Measurements from ENCODE around the gene COQ10A. TPM values are rescaled to one million over a fixed set of nuclear protein-coding genes. Genes with fewer than 3 reads are reported as not detected.

Gene COQ10A
- total and polyA plus RNA-seq, 9 of the 15 experiments (the other 6 are each of a cell fraction or from before 2014, with no cell fraction given) = 3.1 to 26.4 (median 12.7) TPM

DNA sequence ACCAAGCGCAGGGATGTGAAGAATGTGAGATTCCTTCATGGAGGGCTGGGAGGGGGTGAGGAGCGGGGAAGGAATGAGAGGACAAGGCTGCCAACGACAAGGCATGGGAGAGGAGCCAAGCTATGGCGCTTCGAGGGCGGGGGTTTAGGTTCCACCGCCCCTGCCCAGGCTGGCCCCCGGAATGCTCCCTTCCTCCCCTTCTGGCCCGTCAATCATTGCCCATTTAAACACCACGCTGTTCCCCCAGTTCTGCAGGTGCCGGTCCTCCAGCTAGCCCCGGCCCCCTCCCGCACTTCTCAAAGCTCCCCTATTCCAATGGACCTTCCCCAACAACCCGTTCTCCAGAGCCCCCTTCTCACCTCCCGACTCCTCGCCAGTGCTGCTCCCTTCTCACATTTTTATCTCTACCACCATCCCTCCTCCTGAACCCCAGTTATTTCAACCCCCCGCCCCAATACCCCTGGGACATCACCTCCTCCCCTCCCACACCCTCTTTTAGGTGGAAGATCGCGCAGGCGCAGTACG is 45.4 kb upstream of the COQ10A start (continued):
- TF ChIP-seq, protein P1, sequence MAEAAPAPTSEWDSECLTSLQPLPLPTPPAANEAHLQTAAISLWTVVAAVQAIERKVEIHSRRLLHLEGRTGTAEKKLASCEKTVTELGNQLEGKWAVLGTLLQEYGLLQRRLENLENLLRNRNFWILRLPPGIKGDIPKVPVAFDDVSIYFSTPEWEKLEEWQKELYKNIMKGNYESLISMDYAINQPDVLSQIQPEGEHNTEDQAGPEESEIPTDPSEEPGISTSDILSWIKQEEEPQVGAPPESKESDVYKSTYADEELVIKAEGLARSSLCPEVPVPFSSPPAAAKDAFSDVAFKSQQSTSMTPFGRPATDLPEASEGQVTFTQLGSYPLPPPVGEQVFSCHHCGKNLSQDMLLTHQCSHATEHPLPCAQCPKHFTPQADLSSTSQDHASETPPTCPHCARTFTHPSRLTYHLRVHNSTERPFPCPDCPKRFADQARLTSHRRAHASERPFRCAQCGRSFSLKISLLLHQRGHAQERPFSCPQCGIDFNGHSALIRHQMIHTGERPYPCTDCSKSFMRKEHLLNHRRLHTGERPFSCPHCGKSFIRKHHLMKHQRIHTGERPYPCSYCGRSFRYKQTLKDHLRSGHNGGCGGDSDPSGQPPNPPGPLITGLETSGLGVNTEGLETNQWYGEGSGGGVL (CRISPR knock-in tag; IDR thresholded peaks at IDR 0.05) = no peak
- no peak for TF ChIP-seq RBM14 (IDR thresholded peaks at IDR 0.05; ENCODE audit: borderline replicate concordance, insufficient read depth, low read depth, low read length)
- peak; percentile 83; the same call in 1 of the 2 replicates for TF ChIP-seq LARP7 (IDR thresholded peaks at IDR 0.05)
- no peak for TF ChIP-seq LEF1 (IDR thresholded peaks at IDR 0.05)
- no peak for TF ChIP-seq SNIP1 (IDR thresholded peaks at IDR 0.05; ENCODE audit: low read depth)
- TF ChIP-seq JUNB (CRISPR knock-in tag; conservative IDR thresholded peaks at IDR 0.05) = no peak
- 0 out of 4 replicates have a peak, but pooled peaks of 1 of the 2 experiments have one; percentile 46 for TF ChIP-seq SIN3A (IDR thresholded peaks at IDR 0.05; ENCODE audit: borderline replicate concordance in 2 of 2, control insufficient read depth in 1 of 2, low read depth in 2 of 2, low read length in 2 of 2)
- TF ChIP-seq HOXB6 (CRISPR knock-in tag; IDR thresholded peaks at IDR 0.05; ENCODE audit: borderline replicate concordance) = no peak
- no peak for TF ChIP-seq TCFL5 (CRISPR knock-in tag; conservative IDR thresholded peaks at IDR 0.05)
- TF ChIP-seq NONO (IDR thresholded peaks at IDR 0.05; ENCODE audit: low read depth in 2 of 2, low read length in 1 of 2) = peak in 1 of 2 experiments; percentile 96; a peak in 2 of 4 replicates
- no peak for TF ChIP-seq CGGBP1 (CRISPR knock-in tag; IDR thresholded peaks at IDR 0.05)
- no peak for TF ChIP-seq SREBF1 (IDR thresholded peaks at IDR 0.05; ENCODE audit: borderline replicate concordance, low read depth, low read length)
- TF ChIP-seq, protein P2, sequence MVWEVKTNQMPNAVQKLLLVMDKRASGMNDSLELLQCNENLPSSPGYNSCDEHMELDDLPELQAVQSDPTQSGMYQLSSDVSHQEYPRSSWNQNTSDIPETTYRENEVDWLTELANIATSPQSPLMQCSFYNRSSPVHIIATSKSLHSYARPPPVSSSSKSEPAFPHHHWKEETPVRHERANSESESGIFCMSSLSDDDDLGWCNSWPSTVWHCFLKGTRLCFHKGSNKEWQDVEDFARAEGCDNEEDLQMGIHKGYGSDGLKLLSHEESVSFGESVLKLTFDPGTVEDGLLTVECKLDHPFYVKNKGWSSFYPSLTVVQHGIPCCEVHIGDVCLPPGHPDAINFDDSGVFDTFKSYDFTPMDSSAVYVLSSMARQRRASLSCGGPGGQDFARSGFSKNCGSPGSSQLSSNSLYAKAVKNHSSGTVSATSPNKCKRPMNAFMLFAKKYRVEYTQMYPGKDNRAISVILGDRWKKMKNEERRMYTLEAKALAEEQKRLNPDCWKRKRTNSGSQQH (CRISPR knock-in tag; IDR thresholded peaks at IDR 0.05) = no peak
- TF ChIP-seq ARNT (IDR thresholded peaks at IDR 0.05) = no peak
- TF ChIP-seq ZSCAN29 (IDR thresholded peaks at IDR 0.05) = no peak
- no peak for TF ChIP-seq HNRNPUL1 (IDR thresholded peaks at IDR 0.05; ENCODE audit: low read length)
- TF ChIP-seq, protein P3, sequence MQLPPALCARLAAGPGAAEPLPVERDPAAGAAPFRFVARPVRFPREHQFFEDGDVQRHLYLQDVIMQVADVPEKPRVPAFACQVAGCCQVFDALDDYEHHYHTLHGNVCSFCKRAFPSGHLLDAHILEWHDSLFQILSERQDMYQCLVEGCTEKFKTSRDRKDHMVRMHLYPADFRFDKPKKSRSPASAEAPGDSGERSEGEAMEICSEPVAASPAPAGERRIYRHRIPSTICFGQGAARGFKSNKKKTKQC (CRISPR knock-in tag; IDR thresholded peaks at IDR 0.05) = 0 out of 2 replicates have a peak, but pooled peaks have one; percentile 17
- no peak for TF ChIP-seq FOS (IDR thresholded peaks at IDR 0.05; ENCODE audit: extremely low read depth, insufficient read length)
- peak; percentile 50; the same call in 1 of the 2 replicates for TF ChIP-seq ZBTB7A (IDR thresholded peaks at IDR 0.05; ENCODE audit: borderline replicate concordance, control insufficient read depth, low read depth, low read length)
- TF ChIP-seq HINFP (tag; conservative IDR thresholded peaks at IDR 0.05; ENCODE audit: low read depth) = no peak
- no peak for TF ChIP-seq XRCC5 (IDR thresholded peaks at IDR 0.05; ENCODE audit: low read depth, low read length)
- no peak for TF ChIP-seq PHF20 (IDR thresholded peaks at IDR 0.05; ENCODE audit: partially characterized antibody)
- TF ChIP-seq NFIX (CRISPR knock-in tag; IDR thresholded peaks at IDR 0.05; ENCODE audit: low read depth) = no peak
- TF ChIP-seq CREB1 (IDR thresholded peaks at IDR 0.05) = no peak
- no peak for TF ChIP-seq CREB1 (CRISPR knock-in tag; IDR thresholded peaks at IDR 0.05)

Measured in K562 (cell line).